KG1 (cell line): Measurements from ENCODE around the gene BTN3A1.
"Not testable (repeated sequence)": the region's sequence is repeated elsewhere in the genome, so short reads cannot be mapped to it uniquely, and the experiment has no call there.

Source experiments
- DNase-seq: peaks from one replicate; lab custom pipeline; 2025; lab: John Stamatoyannopoulos, UW

BTN3A1 gene

GRCh38 chr6:26401987-26402658, at the start of gene BTN3A1:
Gene BTN3A1, plus strand, starts transcription at chr6:26402275. Its CDS starts 3,289 bp downstream, at chr6:26405564.
- peak; percentile 76 for DNase-seq

GRCh38 chr6:26352315-26352714, 49.8 kb upstream of the BTN3A1 start:
- no peak for DNase-seq

GRCh38 chr6:26354162-26354561, 47.9 kb upstream of the BTN3A1 start:
- DNase-seq = no peak

DNA sequence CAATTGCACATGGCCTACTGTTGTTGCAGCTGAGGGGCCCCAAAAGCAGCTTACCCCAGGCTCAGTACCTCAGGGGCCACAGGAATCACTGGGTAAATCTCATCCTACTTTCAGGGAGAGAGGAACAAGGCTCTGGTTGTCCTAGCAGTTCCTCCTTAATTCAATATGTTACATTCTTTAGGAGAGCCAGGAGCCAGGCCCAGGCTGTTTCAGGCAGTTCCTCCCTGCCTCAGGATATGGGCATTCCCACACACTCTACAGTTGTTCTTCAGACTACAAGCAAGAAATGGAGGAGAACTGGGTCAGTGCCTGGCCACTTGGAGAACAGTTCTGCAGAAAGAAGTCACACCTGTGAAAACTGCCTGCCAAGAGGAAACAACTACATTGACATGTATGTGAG, 46.7 kb upstream of the BTN3A1 start:
- no peak for DNase-seq

GRCh38 chr6:26357543-26357942, 44.5 kb upstream of the BTN3A1 start:
- not testable (repeated sequence) for DNase-seq

- no peak for DNase-seq
Observed at GRCh38 chr6:26358511-26358981, 43.5 kb upstream of the BTN3A1 start.

- DNase-seq = no peak
Observed at GRCh38 chr6:26359765-26360164, 42.3 kb upstream of the BTN3A1 start.

DNA sequence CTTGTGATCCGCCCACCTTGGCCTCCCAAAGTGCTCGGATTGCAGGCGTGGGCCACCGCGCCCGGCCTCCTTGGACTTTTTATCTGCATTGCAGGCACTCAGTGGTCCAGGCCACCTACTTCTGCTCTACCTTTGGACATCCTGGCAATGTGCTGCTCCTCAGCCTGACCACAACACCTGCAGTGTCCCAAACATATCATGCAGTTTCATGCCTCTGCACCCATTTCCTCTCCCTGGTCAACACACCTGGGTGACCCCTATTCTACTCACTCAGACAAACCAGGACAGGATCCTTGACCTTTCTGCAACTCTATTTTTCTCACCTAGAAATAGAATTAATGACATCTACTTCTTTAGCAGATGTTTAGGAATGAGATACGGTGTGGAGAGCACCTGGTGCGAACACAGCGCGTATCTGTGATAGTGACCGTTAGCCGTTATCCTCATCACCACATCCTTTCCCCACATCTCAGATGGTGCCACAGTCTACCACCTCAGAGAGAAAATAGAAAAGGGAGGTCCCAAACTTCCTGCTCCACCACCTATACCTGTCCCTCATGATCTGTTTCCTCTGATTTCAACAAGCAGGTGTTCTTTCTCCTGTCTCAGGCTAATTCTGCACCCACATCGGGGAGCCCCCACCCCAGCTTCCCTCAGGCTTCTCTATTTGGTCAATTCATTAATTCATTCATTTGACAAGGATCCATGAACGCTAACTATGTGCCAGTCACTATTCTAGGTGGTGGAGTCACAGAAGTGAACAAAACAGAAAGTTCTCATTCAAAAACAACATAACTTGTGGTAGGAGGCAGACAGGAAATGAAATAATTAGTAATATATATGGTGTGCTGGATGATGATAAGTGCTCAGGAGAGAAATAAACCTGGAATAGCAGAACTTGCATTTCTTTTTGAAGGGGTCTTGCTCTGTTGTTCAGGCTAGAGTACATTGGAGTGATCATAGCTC, 41.3 kb upstream of the BTN3A1 start:
- DNase-seq = no peak

- no peak for DNase-seq
Observed at GRCh38 chr6:26361544-26361943, 40.5 kb upstream of the BTN3A1 start.

DNA sequence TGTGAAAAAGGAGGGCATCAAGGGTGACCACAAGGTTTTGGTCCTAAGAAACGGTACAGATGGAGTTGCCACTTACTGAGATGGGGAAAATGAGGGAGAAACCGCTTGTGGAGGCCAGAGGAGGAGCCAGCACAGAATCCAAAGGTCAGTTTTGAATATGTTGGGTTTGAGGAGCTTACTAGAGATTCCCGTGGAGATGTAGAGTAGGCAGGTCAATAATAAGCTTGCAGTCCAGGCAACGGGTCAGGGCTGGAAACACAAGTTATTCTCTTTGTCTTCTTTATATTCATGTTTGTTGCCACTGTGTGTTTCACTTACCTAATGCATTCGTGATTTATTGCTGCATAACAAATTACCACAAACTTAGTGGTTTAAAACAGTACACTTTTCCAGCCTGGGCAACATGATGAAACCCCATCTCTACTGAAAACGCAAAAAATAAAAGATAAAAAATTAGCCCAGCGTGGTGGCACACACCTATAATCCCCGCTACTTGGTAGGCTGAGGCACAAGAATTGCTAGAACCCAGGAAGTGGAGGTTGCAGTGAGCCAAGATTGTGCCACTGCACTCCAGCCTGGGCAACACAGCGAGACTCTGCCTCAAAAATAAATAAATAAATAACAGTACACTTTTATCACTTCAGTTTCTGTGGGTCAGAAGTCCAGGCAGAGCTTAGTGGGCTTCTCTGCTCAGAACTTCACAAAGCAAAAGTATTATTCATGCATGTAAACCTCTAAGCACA, 39.8 kb upstream of the BTN3A1 start:
- no peak for DNase-seq

DNA sequence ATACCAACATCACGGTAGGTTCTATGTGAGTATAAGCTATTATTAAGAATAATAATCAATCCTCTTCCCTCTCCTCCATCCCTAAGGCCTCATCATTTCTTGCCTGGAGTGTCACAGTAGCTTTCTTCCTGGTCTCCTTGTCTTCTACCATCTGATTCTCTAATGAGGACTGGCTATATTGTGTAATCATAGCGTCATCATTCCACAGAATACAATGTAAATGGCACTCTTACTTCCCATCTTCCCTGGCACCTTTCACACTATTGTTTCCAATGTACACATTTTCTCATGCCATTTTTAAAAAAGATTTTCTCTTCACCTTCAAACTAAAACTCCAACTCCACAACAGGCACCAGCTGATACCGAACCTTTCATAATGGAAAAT, 39.2 kb upstream of the BTN3A1 start:
- DNase-seq = no peak

DNA sequence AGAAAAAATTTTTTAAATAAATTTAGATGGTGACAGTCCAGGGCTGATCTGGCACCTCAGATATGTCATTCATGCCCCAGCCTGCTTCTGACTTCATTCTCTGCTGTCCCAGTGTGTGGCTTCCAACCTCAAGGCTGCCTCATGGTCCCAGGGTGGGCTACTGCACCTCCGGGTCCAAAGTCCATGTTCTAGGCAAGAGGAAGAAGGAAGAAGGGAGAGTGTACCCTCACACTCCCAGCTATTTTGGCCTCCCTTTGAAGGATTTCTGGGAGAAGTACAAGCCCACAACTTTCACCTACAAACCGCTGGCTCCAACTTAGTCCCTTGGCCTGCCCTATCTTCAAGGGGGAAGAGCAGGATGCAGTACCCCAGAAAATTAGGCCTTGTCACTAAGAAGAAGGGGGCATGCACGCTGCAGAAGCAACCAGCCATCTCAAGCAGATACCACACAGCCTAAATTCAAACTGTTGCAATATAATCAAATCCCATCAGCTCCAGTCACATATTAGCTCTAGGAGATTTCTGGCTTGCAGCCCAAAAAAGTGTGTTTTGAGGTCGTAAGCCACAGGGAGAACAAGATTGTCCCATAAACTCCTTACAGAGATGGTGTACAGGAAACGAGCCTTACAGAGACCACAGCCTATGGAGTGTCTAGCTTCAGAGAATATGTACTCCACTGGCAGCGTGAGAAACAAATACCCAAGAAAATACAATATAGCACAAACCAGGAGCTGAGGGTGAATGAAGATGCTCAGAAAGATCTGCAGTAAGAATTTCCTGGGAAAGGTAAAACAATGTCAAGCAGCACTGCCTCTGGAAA, 38.0 kb upstream of the BTN3A1 start:
- no peak for DNase-seq

- DNase-seq = no peak
Observed at GRCh38 chr6:26365633-26365995, 36.5 kb upstream of the BTN3A1 start.

GRCh38 chr6:26366504-26366903, 35.6 kb upstream of the BTN3A1 start:
- no peak for DNase-seq

- DNase-seq = no peak
Observed at GRCh38 chr6:26367114-26367513, 35.0 kb upstream of the BTN3A1 start.

DNA sequence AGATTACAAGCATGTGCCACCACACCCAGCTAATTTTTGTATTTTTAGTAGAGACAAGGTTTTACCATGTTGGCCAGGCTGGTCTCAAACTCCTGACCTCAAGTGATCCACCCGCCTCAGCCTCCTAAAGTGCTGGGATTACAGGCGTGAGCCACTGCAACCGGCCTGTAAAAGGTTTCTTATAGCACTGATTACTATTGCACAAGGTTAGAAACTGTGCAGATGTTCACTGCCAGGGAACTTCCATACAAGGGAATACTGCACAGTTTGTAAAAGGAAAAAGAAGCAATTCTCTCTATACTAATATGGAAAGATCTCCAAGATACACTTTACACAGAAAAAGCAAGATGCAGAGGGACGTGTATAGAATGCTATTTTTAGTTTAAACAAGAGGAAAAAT, 30.3 kb upstream of the BTN3A1 start:
- DNase-seq = not testable (repeated sequence)

GRCh38 chr6:26372308-26373144, 29.5 kb upstream of the BTN3A1 start:
- DNase-seq = no peak

DNA sequence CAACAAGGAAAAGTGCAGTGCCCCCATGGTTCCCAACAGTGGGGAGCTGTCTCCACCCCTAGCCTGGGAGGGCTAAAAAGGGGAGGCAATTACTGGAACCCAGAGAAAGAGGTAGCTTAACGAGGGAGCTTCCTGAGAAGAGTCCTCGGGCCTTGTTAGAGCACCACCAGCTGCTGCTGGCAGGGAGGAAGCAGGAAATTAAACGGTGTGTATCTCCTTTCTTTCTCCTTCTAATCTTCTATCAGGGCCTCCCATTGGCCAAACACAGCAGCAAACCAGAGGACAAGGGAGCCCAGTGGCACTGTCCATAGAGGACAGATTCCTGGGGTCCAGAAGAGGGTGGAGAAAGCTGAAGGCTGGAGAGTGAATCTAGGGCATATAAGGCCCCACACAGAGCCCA, 26.8 kb upstream of the BTN3A1 start:
- DNase-seq = no peak

- no peak for DNase-seq
Observed at GRCh38 chr6:26377719-26378118, 24.4 kb upstream of the BTN3A1 start.

DNA sequence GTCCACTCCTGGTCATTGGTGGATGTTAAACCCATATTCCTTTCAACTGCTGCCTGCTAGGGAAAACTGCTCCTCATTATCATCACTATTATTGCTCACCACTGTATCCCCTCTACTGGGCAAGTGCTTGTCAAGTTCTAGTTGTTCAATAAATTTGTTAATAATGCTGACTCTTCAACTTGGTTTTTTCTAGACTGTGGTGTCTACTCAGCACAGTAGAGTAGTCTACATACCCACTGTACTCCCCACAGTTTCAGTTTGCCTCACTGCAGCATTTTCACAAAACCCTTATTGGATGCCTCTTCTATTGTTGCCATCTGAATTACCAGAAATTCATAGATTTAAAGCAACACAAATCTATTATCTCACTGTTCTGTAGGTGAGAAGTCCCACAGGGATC, 23.9 kb upstream of the BTN3A1 start:
- DNase-seq = not testable (repeated sequence)

GRCh38 chr6:26379292-26379691, 22.8 kb upstream of the BTN3A1 start:
- no peak for DNase-seq
